Fibroblast of lung (primary cell): ENCODE measurements around the gene EIF5.

Source experiments
- EZH2 ChIP-seq: IDR thresholded peaks from 2 replicates; pipeline ENCODE4 v1.5.1; 2012; ENCODE audit warnings: low read length, control low read depth, mild to moderate bottlenecking; ENCODE audit errors: missing control alignments
- TF ChIP-seq, protein P1 (sequence below), 2 donors: IDR thresholded peaks in 1 of 2; conservative IDR thresholded peaks in 1 of 2; 1 replicate in 1 of 2; 2 replicates in 1 of 2; pipeline ENCODE4 v1.5.1; 2011 to 2012; ENCODE audit warnings: low read length in 2 of 2, control low read depth in 1 of 2, inconsistent platforms in 1 of 2, low read depth in 1 of 2, mild to moderate bottlenecking in 1 of 2

DNA sequence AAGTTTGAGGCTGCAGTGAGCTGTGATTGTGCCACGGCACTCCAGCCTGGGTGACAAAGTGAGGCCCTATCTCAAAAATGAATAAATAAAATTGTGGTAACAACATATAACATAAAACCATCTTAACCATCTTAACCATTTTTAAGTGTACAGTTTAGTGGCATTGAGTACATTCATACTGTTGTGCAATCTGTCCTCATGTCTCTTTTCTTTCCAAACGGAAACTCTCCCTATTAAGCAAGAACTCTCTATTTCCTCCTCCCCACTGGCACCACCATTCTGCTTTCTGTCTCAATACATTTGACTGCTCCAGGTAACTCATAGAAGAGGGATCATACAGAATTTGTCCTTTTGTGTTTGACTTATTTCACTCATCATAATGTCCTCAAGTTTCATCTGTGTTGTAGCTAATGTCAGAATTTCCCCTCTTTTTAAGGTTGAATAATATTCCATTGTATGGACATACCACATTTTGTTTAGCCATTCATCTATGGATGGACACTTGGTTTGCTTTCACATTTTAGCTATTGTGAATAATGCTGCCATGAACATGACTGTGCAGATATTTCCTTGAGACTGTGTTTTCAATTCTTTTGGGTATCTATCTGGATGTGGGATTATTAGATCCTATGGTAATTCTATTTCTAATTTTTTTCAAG is 46.8 kb downstream of the EIF5 start:
- TF ChIP-seq, protein P1, sequence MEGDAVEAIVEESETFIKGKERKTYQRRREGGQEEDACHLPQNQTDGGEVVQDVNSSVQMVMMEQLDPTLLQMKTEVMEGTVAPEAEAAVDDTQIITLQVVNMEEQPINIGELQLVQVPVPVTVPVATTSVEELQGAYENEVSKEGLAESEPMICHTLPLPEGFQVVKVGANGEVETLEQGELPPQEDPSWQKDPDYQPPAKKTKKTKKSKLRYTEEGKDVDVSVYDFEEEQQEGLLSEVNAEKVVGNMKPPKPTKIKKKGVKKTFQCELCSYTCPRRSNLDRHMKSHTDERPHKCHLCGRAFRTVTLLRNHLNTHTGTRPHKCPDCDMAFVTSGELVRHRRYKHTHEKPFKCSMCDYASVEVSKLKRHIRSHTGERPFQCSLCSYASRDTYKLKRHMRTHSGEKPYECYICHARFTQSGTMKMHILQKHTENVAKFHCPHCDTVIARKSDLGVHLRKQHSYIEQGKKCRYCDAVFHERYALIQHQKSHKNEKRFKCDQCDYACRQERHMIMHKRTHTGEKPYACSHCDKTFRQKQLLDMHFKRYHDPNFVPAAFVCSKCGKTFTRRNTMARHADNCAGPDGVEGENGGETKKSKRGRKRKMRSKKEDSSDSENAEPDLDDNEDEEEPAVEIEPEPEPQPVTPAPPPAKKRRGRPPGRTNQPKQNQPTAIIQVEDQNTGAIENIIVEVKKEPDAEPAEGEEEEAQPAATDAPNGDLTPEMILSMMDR (conservative IDR thresholded peaks at IDR 0.05 in 1 of 2, IDR thresholded peaks at IDR 0.05 in 1 of 2; ENCODE audit: low read depth in 1 of 2, low read length in 2 of 2), result no peak
- no peak for TF ChIP-seq EZH2
